ENCODE measurements around the gene BNIP3.
A peak's percentile ranks its signal among the peaks of the same experiment; 100 is the strongest.

Gene BNIP3, protein sequence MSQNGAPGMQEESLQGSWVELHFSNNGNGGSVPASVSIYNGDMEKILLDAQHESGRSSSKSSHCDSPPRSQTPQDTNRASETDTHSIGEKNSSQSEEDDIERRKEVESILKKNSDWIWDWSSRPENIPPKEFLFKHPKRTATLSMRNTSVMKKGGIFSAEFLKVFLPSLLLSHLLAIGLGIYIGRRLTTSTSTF

DNA sequence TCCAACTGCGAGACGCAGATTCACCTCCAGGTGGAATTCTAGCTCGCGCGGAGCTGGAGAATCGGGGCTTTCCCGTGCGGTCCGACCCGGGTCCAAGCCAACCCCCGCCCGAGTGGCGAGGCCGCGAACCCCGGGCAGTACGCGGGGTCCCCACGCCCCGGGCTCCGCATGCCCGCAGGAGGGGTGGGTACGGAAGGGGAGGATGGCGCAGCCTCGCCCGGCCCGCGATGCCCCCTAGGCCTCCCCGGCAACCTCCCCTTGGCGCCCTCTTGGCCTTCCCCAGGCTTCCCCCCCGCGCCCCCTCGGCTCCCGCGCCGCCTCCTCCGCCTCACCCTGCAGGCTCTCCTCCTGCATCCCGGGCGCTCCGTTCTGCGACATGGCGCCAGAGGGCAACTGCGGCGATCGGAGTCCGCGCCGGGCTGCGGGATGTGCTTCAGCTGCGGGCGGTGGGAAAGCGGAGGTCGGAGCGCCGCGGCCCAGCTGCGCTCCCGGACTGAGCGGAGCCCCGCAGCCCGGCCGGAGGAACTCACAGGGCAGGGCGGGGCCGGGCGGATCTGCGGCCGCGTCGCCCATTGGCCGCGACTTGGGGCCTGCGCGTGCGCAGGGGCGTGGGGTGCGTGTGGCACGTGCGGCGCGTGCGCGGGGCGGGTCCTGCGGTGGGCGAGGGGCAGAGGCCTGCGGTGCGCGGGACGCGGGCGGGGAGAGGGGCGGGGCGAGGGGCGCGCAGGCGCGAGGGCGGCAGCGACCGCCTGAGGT lies at the start of gene BNIP3:
TSS of gene BNIP3 (minus strand) at position 495 of the 756 bp plus-strand sequence. CDS start at position 378, 117 bp downstream.
- H3K4me3 ChIP-seq (ENCODE audit: low read depth, low read length), result peak within 1 kb of the TSS; percentile 83
- TF ChIP-seq, protein P1, sequence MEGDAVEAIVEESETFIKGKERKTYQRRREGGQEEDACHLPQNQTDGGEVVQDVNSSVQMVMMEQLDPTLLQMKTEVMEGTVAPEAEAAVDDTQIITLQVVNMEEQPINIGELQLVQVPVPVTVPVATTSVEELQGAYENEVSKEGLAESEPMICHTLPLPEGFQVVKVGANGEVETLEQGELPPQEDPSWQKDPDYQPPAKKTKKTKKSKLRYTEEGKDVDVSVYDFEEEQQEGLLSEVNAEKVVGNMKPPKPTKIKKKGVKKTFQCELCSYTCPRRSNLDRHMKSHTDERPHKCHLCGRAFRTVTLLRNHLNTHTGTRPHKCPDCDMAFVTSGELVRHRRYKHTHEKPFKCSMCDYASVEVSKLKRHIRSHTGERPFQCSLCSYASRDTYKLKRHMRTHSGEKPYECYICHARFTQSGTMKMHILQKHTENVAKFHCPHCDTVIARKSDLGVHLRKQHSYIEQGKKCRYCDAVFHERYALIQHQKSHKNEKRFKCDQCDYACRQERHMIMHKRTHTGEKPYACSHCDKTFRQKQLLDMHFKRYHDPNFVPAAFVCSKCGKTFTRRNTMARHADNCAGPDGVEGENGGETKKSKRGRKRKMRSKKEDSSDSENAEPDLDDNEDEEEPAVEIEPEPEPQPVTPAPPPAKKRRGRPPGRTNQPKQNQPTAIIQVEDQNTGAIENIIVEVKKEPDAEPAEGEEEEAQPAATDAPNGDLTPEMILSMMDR (IDR thresholded peaks at IDR 0.05; ENCODE audit: insufficient read depth, low read depth, low read length, missing control alignments), result no peak
- DNase-seq (ENCODE audit: low read depth), result peak; percentile 92

DNA sequence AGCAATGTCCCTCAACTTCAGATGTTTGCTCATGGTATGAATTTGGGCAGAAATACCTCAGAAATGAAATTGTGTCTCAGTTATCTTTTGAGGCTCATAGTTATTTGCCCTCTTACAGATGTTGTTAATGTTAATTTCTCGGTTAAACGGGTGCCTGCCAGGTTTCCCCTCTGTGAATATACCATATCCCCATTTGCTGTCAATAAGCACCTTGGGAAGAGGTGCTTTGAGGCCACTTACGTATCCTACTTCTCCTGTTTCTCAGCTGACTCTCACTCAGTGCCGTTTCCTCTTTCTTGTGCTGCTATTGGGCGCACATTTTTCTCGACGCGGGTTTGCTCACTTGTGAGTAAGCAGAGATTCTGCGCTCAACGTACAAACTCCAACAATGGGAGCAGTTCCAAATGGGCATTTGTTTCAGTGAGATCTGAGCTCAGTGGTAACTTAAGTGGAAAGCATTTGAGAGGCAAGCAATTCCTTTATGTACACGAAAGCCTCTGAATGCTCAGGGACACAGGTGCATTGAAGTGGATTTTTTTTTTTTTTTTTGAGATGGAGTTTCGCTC lies 49.3 kb upstream of the BNIP3 start:
- no peak overlapping the region for H3K4me3 ChIP-seq (ENCODE audit: low read depth, low read length)
- TF ChIP-seq, protein P1 (IDR thresholded peaks at IDR 0.05; ENCODE audit: insufficient read depth, low read depth, low read length, missing control alignments), result no peak
- DNase-seq (ENCODE audit: low read depth), result no peak

DNA sequence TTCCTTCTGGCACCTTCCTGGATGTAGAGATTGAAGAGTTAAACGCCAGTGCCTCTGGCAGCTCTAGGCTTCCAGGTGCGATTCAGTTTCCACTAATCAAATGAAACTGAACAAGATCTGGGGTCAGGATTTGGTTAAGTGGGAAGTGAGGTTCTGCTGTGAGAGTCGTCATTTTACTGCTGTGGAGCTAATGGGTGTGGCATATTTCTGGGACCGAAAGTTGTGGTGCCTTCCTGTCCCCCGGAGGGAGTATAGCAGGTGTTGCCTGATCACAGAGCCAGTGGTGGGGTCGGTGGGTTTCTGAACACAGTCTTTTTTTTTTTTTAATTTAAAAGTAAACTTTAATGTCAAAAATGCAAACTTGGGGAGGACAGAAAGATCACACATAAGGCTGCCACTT lies 47.0 kb upstream of the BNIP3 start:
- no peak for DNase-seq (ENCODE audit: low read depth)
- TF ChIP-seq, protein P1 (IDR thresholded peaks at IDR 0.05; ENCODE audit: insufficient read depth, low read depth, low read length, missing control alignments), result no peak
- no peak overlapping the region for H3K4me3 ChIP-seq (ENCODE audit: low read depth, low read length)

DNA sequence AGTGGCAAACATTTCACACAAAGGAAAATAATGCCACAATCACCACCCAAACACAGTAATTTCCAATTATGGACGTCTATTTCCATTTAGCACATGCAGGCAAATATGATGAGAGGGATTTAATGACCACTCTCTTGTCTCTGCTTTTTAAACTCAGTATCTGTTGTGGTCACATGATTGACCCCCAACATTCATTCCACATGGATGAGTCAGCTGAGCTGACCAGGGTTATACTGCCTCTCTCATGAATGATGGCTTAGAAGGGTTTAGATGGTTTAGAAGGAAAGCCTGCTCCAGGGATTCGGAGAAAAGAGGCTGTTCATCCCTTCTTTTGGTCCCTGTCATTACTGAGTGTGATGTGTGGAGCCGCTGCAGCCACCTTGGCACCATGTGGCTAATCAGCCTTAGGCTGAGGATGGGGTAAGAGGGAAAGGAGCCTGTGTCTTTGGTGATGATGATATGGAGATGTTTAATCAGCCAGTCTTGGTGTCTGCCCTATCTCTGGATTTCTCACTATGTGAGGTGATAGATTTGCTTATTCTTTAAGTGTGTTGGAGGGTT lies 45.8 kb upstream of the BNIP3 start:
- H3K4me3 ChIP-seq (ENCODE audit: low read depth, low read length), result no peak overlapping the region
- TF ChIP-seq, protein P1 (IDR thresholded peaks at IDR 0.05; ENCODE audit: insufficient read depth, low read depth, low read length, missing control alignments), result no peak
- DNase-seq (ENCODE audit: low read depth), result no peak

DNA sequence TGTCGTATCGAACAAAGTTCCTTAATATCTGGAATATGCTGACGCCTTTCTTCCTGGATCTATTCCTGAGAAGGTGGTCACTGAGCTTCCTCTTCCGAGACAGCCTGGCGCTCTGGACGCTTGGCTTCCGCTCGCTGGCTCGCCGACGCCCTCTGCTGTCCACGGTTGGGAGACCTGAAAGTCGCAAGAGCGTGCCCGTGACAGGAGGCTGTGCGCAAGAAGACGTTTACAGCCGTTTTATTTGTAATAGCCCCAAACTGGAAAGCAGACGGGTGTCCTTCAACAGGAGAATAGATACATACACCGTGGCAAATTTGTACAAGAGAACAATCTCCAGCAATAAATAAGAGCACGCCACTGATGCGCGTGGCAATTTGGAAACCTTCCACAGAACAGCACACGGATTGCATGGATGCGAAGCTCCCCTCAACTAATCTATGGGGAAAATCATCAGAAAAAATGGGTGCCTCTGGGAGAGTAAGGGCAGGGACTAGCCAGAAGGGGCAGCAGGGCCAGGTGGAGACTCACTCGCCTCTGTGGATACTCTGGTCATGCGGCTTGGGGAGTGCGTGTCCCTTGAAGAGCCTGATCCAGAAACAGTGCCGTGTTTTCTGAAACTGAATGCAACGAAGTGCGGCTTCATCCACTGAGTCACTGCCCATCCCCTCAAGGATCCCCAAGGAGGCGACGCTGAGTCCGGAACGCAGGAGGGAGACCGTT lies 41.5 kb upstream of the BNIP3 start:
- H3K4me3 ChIP-seq (ENCODE audit: low read depth, low read length), result no peak overlapping the region
- TF ChIP-seq, protein P1 (IDR thresholded peaks at IDR 0.05; ENCODE audit: insufficient read depth, low read depth, low read length, missing control alignments), result peak; percentile 74
- DNase-seq (ENCODE audit: low read depth), result peak; percentile 72

DNA sequence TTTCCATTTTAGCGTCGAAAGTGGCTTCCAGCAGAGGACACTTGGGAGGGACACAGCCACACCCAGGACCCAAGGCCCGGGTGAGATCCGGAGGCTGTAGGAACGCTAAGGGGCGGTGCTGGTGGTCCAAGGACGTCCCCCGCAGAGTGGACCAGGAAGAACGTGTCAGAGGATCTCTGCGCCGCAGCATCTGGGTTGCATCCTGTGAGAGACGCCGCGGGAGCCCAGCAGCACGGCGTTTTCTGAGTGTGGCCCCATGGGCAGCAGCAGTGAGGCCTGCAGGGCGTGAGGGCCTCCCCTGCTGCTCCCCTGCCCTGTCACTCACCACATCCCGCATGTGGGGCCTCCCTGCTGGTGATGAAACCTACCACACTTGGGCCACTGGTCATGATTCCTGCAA lies 40.5 kb upstream of the BNIP3 start:
- DNase-seq (ENCODE audit: low read depth), result no peak
- H3K4me3 ChIP-seq (ENCODE audit: low read depth, low read length), result no peak overlapping the region
- TF ChIP-seq, protein P1 (IDR thresholded peaks at IDR 0.05; ENCODE audit: insufficient read depth, low read depth, low read length, missing control alignments), result no peak
